HuH-7.5 (cell line): ENCODE measurements around the gene C2CD4C.
"Not testable (repeated sequence)": the region's sequence is repeated elsewhere in the genome, so short reads cannot be mapped to it uniquely, and the experiment has no call there.

Source experiments
- DNase-seq: peaks from one replicate; pipeline ENCODE4 v3.0.0; 2011; ENCODE audit warnings: low spot score

Gene C2CD4C

DNA sequence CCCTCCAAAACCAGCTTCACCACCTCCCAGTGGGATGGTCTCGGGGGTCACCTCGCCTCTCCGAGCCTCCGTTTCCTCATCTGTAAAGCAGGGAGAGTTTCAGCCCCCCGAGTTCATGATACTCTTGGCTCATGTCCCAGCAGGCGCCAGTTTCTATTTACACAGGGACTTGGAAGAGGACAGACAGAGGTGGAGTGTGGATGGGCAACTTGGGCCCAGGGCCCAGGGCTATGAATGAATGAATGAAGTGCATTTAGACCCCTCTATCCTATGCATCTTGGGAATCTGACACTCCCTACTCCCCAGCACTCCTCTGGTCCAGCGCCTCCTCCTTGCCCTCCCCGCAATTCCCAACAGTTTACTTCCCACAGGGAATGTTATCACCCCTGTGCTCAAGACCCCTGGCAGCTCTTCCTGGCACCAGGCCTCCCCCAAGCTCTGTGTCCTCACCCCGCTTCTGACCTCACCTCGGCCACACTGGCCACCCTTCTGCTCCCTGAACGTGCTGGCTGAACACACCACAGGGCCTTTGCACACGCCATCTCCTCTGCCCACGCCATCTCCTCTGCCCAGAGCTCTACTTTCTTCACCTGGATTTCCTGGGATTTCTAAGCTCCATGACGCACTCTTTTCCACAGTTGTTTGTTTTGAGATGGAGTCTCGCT is 4.9 kb upstream of the C2CD4C start:
- DNase-seq = no peak

DNA sequence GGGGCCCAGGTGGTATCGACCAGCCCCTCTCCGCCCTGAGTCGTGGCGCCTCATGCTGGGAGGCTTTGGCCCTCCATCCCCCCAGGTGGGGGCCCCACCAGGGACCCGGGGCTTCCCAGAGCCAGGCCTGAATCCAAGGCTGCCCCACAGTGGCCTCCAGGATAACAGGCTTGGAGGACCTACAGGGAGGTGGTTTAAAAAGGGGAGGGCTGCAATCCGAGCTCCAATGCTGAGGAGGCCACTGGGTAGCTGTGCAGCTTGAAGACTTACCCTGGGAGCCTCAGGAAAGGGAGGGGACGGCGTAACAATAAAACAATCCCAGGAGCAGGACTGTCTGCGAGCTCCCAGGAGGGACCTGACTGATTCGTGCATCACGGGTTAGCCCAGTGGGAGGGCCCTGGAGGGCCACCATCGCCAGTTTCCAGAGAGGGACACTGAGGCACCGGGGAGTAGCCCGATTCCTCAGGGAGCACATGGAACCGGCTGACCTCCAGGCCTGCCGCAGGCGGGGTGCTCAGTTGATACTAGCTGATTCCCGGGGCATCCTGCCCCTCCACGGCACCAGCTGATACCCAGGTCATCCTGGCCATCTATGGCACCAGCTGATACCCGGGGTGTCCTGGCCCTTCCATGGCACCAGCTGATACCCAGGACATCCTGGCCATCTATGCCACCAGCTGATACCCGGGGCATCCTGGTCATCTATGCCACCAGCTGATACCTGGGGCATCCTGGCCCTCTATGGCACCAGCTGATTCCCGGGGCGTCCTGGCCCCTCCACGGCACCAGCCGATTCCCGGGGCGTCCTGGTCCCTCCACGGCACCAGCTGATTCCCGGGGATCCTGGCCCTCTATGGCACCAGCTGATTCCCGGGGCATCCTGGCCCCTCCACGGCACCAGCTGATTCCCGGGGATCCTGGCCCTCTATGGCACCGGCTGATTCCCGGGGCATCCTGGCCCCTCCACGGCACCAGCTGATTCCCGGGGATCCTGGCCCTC is 3.7 kb upstream of the C2CD4C start:
- DNase-seq = no peak

DNA sequence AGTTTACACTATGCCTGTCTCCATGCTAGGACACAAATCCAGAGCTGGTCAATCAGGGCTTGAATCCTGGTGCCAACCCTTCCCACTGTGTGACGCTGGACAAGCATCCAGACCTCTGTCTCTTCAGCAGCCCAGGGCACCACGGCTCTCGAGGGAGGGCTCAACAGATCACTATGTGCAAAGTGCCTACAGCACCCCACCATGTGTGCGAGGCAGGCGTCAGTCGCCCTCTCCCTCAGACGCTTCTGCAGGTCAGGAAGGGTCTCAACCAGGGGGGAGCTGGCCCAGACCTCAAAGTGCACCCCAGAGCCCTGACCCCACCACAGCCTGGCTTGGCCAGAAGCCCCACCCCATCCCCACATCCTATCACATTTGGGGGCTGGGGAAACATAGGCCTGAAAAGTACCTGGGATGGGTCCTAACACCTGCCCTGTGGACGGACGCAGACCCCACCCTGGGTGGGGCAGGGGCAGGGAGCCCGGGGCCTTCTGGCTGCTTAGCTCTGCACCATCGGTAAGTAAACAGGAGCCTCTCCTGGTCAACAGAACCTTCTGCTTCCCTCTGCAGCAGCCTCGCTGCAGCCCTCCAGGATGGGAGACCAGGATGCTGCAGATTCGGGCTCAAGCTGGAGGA is 2.9 kb upstream of the C2CD4C start:
- DNase-seq = no peak

DNA sequence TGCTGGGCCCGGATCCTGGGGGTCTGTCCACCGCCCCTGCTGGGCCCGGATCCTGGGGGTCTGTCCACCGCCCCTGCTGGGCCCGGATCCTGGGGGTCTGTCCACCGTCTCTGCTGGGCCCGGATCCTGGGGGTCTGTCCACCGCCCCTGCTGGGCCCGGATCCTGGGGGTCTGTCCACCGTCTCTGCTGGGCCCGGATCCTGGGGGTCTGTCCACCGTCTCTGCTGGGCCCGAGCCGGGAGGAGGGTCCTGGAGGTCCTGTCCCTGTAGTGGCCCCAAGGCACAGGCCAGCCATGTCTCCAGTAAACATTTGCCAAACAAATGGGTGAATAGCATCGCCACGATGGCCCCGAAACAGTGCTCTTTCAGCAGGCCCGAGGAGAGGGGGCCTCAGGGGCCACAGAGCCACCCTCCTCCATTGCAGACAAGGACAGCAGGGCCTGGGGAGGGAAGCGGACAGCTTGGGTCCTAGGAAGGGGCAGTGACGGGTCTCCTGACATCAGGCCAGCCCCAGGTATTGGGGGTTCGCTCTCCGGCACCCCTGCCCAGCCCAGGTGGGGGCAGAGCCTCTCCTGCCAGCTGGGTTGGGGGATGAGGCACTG is 2.3 kb upstream of the C2CD4C start:
- not testable (repeated sequence) for DNase-seq

DNA sequence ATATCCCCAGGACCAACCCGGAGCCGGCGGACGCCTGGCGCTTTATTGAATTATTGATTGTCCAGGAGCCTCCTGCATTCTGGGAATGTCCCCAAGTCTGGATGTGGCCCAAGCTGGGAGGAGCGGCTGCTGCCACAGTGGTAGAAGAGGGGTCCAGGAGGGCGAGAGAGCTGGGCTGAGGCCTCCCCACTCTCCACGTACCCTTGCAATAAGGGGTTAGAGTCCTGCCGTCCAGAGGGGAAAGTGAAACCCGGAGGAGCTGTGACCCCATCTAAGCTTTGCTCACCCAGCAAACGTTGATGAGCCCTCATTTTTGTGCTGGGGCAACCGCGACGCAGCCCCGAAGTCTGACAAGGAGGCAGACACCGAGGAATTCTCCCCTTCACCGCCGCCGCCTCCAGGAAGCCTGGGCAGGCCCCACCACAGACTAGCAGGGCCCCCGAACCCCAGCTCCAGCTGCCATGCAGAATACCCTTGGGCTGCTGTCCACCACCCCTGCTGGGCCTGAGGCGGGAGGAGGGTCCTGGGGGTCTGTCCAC is 1.4 kb upstream of the C2CD4C start:
- no peak for DNase-seq

DNA sequence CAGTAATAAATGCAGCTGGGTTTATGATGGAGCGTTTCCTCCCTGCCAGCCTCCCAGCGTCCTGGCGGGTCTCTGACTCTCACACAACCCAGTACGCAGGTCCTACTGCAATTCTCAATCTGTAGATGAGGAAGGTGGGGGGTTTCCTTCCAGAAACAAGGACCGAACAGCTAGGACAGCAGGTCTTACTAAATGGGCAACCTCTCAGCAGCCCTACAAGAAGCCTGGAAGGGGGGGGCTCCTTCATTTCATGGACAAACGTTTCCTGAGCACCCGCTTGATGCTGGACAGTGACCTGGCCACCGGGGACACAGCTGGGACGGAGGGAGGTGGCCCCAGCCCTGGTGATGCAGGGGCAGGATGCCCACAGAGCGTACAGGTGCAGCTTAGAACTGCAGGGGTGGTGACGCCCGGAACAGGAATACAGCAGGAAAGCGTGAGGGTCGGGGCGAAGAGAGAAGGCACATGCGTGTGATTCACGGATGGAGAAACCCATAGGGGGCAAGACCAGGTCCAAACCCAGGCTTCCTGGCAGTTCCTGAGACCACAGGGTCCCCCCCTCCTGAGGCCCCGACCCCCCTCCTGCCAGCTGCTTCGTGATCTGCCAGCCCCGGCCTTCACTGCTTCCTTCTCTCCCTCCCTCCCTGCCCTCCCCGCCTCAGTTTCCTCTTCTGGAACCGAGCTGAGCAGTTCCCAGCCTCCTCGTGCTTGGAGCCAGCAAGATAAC is 732 bp upstream of the C2CD4C start:
- DNase-seq = no peak

DNA sequence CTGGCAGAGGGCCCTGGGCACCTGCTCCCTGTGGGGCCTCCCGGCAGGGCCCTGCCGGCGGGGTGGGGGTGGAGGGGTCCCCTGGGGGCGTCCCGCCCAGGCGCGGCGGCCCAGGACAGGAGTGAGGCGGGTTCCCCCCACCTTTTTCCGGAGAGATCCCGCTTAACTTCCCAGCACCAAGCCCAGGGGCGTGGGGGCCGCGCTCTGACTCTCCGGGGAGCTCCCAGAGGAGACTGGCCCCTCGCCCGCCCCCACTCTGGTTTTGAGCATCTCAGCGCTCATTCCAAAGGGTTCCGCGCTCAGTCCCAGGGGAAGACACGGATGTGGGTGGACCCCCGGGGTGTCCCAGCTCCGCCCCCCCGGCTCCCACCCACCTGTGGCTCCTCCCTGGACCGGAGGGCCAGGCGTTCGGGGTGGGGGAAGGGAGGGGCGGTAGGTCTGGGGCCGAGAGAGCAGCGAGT is 476 bp downstream of the C2CD4C start:
- DNase-seq = no peak

DNA sequence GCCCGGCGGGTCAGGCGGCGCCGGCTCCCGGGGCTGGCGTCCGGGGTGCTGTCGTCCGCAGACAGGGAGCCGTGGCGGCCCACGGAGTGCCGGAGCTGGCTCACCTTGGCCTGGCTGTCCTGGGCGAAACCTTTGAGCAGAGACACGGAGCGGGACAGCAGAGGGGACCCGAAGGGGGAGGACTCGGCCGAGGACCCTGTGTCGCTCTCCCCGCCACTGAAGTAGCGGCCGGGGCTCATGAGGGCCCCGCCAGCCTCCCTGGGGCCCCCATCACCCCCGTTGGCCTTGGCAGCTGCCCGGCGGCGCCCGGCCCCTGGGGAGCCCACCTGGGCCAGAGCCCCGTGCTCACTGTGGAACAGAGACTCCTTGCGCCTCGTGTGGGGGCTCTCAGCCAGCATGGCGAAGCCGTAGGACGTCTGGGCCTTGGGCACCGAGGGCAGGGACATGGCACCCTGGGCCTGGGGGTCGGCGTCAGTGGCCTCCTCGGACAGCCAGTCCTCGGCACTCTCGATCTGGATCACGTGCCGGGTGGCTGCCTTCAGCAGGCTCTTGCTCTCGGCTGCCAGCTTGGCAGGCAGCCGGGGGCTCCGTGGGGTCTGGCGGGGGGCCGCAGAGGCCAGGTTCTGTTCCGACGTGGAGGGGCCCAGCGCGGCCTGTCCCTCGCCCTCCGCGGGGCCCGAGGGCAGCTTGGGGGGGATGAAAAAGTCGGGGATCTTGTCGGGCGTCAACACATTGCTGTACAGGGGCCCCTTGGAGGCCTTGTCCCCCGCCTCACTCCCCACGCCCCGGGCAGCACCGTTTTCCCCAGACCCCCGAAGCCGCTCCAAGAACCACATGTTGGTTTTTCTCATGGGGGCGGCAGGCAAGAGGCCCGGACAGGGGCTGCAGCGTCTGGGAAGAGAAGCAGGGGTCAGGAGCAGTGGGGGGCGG is 1.2 kb downstream of the C2CD4C start:
- DNase-seq = no peak

DNA sequence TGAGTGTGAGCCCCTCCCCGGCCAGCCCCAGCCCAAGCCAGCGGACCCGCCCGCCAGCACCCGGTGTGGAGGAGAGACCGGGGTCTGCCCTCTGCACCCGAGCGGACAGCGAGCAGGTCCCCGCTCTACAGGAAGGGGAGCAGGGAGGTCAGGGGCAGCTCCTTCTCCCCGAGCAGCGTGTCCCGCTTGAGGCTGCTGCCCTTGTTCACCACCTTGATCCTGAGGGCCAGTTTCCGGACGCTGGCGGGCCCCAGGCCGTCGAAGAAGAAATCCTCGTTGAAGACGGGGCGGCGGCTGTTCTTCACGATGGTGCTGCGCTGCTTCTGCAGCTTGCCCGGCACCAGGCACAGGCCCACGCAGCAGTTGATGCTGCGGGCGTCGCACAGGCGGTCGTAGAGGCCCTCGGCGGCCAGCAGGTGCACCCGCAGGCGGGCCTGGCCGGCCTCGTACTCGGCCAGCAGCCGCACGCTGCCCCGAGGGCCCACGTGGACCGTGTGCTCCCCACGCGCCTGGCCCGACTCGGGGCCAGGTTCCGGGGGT is 1.9 kb downstream of the C2CD4C start:
- DNase-seq = no peak

DNA sequence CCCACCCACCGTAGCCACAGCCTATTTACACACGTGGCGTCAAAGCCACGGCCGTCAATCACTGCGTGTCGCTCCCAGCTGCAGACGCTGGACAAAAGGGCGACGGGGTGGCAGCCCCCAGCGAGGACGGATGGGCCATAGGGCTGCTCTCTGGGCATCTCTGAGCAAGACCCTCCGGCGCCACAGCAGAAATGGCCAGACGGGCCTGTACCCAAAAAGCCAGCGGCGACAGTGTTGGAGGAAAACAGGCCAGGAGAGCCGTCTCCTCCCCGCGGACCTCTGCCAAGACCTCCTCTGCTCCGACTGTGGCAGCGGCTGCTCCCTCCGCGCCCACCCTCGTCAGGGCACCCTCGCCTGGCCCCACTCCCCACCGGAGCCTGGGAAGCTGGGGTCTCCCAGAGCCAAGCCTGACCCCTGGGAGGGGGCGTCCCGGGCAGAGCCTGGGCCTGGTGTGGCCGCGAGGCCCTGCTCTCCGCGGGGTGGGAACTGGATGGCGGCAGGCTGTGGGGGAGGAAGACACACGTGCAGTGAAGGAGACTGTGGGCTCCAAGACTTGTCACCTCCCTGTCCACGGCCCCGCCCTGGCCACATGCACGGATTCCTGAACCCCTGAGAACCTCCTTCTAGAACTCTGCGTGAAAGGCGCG is 2.7 kb downstream of the C2CD4C start:
- DNase-seq = no peak

DNA sequence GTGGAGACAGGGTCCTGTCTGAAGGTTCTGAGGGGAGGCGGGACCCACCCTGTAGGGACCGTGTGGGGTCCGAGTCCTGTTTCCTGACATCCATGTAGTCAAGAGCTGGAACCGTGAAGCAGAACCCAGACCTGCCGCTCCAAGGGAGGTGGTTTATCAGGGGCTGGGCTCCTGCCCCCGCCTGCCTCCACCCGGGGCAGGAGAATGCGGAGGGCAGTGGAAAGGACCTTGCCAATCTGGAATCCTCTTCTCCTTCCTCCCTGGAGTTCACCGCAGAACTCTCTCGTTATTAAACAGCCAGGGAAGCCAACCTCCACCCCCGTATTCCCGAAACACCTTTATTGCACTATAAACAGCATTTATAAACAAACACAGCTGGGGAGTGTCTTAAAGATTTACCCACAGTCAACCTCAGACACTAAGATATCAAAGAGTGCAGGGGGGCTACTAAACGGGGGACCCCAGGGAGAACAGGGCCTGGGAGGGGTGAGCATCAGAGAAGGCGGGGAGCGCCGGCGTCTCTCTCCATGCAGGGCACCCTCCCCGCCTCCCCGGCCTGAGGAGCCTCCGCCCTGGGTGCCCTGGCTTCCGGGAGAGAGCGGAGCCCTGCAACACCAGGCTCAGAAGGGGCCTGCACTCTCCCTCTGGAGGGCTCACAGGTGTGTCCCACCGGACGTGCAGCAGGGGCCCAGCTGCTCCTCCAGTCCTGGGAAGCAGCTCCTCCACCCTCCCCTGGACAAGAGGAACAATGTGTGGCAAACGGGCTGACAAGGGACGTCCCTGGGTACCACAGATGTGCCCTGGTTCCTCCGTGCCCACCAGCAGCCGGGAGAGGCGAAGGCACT is 3.6 kb downstream of the C2CD4C start:
- DNase-seq = no peak

DNA sequence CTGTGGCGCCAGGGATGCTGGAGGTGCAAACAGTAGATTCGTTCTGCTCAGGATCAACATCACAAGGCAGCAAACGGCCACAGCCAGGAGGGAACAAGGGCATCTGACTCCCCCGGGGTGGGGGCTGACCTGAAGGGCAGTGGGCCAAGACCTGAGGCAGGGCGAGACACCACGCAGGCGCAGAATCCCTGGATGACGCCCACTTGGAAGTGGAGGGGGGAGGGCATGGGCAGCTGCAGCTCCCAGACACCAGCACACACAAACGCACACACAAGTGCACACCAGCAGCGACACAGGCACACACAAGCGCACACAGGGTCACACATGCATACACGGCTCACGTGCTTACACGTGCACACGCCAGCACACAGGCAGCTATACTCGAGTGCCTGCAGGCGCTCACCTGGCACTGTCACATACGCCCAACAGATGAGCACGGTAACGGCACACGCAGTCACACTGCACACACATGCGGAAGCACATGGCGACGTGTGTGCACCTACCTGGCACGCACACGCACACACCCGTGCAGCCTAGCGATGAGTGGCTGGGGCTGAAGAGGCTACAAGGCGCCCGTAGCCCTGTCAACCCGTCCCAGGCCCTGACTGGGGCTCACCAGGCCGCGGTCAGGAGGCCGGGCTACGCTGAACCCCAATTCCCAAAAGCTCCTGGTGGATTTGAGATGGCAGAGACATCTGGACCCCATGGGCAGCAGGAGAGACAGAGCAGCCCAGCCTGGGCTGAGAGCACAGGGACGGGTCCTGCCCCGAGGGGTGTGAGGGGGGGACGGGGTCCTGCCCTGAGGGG is 5.5 kb downstream of the C2CD4C start:
- no peak for DNase-seq

DNA sequence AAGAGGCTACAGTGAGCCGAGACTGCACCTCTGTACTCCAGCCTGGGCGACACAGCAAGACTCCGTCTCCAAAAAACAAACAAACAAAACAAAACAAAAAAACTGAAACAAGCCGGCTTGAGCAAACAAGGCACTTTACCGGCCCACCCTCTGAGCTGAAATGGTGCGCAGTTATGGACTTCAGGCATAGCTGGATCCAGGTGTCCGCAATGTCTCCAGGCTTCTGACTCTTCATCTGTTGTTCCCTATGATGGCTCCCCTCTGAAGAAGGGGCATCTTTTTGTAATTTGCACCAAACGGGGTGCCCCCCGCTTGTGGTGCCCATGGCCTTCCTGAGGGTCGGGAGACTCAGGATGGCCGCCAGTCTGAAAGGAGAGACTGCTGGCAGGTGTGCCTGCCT is 6.2 kb downstream of the C2CD4C start:
- no peak for DNase-seq

DNA sequence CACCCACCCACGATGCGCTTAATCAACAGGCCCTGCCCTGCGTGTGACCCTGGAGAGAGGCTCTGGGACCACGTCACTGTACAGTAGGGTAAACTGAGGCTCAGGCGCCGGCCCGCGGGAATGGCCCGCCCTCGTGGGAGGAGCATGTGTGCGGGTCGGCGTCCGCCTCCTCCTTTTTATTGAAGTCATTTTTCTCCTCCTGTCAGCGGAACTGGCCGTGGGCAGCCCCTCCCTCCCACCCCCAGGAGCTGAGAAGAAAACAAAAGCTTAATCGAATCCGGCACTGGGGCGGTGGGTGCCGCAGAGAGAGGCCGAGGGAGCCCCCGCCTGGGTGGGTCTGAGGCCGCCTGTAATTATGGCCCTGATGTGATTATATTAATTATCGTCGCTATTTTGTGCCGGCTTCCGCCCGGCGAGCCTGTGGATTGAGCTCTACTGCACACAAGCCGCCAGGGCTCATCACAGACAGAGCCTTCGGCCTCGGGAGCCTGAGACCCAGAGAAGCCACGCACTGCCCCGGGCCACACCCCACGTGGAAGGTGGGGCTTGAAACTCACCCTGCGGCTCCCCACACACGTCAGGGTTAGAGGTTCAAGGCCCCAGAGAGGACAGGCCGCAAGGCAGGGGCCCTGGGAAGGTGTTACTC is 7.0 kb downstream of the C2CD4C start:
- no peak for DNase-seq

DNA sequence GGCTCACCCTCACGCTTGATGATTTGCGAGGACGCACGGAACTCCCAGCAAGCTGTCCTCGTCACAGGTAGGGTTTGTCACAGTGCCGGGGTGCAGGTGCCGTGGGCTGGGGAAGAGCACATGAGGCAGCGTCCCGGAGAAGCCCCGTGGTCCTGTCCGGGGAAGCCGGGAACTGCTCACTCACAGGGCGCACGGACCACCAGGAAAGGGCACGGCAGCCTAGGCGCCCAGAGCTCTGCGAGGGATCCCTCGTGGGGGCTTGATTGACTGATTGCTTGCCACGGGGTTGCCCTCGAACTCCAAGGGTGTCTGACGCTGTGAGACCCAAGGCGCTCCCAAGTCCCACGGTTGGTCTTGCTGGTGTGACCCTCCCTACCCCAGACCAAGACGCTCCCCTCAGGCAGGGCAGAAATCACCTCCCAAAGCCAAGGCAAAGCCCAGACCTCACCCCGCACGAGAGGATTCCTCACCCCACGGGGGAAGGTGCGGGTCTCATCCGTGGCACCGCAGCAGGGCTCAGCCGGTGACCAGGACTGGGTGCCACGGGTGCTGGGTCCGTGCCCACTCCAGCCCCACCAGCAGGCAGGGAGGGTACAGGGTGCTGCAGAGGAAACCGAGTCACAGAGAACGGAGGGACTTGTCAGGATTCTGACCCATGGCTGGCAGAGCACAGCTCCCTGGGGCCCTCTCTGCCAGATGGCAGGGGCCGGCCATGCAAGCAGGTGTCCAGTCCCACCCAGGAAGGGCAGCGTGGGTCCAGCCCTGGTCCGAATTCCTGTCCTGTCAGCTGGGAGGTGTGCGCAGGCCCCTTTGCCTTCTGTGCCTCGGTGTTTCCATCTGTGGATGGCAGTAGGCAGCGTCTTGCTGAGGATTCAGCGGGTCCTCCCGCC is 7.7 kb downstream of the C2CD4C start:
- DNase-seq = no peak

DNA sequence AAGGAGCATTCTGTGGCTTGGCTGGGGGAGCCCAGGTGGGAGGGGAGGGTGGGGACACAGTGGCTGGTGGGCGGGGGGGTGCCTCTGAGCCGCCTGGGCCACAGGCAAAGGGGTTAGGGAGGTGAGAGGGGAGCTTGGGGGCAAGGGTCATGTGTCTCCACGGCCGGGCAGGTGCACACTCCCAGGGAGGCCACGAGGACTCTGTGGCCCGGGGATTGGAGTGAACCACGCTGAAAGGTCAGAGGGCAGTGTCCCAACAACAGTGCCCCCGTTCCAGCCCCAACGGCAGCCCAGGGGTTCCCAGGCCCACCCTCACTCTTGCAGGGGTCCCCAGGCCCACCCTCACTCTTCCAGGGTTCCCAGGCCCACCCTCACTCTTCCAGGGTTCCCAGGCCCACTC is 9.6 kb downstream of the C2CD4C start:
- no peak for DNase-seq
